K562 (cell line): ENCODE measurements around the gene NOP10. TPM values are rescaled to one million over a fixed set of nuclear protein-coding genes. Genes with fewer than 3 reads are reported as not detected.

Source experiments
- CBX1 ChIP-seq: sonication (generic); IDR thresholded peaks from 2 replicates; pipeline ENCODE4 v1.6.1; 2016; ENCODE audit warnings: antibody characterized with exemption, low read depth, mild to moderate bottlenecking
- CXXC5 ChIP-seq: fragments of 250-450 bp; sonication (Bioruptor Pico); IDR thresholded peaks from 2 replicates; pipeline ENCODE4 v1.8.0; 2022; ENCODE audit warnings: inconsistent platforms, mild to moderate bottlenecking, moderate library complexity
- ETV5 ChIP-seq: sonication (generic); formaldehyde crosslinking; IDR thresholded peaks from 2 replicates; pipeline ENCODE4 v1.4.0; 2020; ENCODE audit warnings: low read depth, mild to moderate bottlenecking, missing genetic modification reagents
- HSF4 ChIP-seq: fragments of 250-450 bp; sonication (Bioruptor Pico); IDR thresholded peaks from 2 replicates; pipeline ENCODE4 v2.1.2; 2022; ENCODE audit warnings: mild to moderate bottlenecking, moderate library complexity, borderline replicate concordance
- MLLT1 ChIP-seq, 2 experiments: fragments of 450-650 bp; IDR thresholded peaks; 2 replicates each; pipeline ENCODE4 v1.6.1; 2016
- NFIC ChIP-seq: fragments of 450-650 bp; IDR thresholded peaks from 2 replicates; pipeline ENCODE4 v1.6.1; 2017; ENCODE audit warnings: mild to moderate bottlenecking, inconsistent platforms
- PML ChIP-seq: IDR thresholded peaks from 2 replicates; pipeline ENCODE4 v1.6.1; 2012; ENCODE audit warnings: low read length, inconsistent platforms
- POLR3G ChIP-seq: IDR thresholded peaks from 2 replicates; pipeline ENCODE4 v1.6.1; 2011; ENCODE audit not compliant: insufficient read length, insufficient replicate concordance; ENCODE audit errors: extremely low read depth
- ZNF274 ChIP-seq: IDR thresholded peaks from 2 replicates; pipeline ENCODE4 v1.6.1; 2011; ENCODE audit warnings: low read depth, mild to moderate bottlenecking, low read length, moderate library complexity, borderline replicate concordance
- ZNF311 ChIP-seq: fragments of 250-450 bp; sonication (Bioruptor Pico); IDR thresholded peaks from 2 replicates; pipeline ENCODE4 v1.4.0; 2020; ENCODE audit warnings: mild to moderate bottlenecking, moderate library complexity
- ZNF316 ChIP-seq: fragments of 450-650 bp; IDR thresholded peaks from 2 replicates; pipeline ENCODE4 v1.6.1; 2016
- ZNF347 ChIP-seq: fragments of 450-650 bp; formaldehyde crosslinking; IDR thresholded peaks from 2 replicates; pipeline ENCODE4 v1.4.0; 2020; ENCODE audit warnings: low read depth, mild to moderate bottlenecking, moderate library complexity
- ZNF354B ChIP-seq: fragments of 250-450 bp; sonication (Bioruptor Pico); IDR thresholded peaks from 2 replicates; pipeline ENCODE4 v1.4.0; 2020
- ZNF41 ChIP-seq: fragments of 250-450 bp; sonication (Bioruptor Pico); conservative IDR thresholded peaks from 2 replicates; pipeline ENCODE4 v1.4.0; 2020; ENCODE audit warnings: mild to moderate bottlenecking
- ZNF436 ChIP-seq: fragments of 250-450, 450-650 bp; sonication (Bioruptor Pico); formaldehyde crosslinking; IDR thresholded peaks from 2 replicates; pipeline ENCODE4 v1.7.0; 2020; ENCODE audit warnings: mild to moderate bottlenecking
- ZNF561 ChIP-seq: fragments of 450-650 bp; formaldehyde crosslinking; conservative IDR thresholded peaks from 2 replicates; pipeline ENCODE4 v1.4.0; 2020; ENCODE audit warnings: mild to moderate bottlenecking, moderate library complexity
- ZNF75A ChIP-seq: fragments of 450-650 bp; formaldehyde crosslinking; IDR thresholded peaks from 2 replicates; pipeline ENCODE4 v1.4.0; 2020; ENCODE audit warnings: mild to moderate bottlenecking
- polyA plus RNA-seq, 8 experiments: library from polyadenylated mRNA; depleted of rRNA in 4 of 8; stranded (reverse) in 5 of 8; unstranded in 3 of 8; fragments of >200 nt; fragmentation: Nextera tagmentation in 2 of 8; fragmentation: Illumina TruSeq in 1 of 8; extraction: Ambion mirVana in 2 of 8; extraction: Trizol in 1 of 8; gene quantifications; 2 replicates each; pipeline versions ENCODE4 v1.2.1 to v1.2.3, GENCODE V29; 2011 to 2014; ENCODE audit warnings: inconsistent platforms in 1 of 8, missing spikeins in 1 of 8
- total RNA-seq, 7 experiments: library from RNA; depleted of rRNA in 6 of 7; stranded (reverse); fragments of >200 nt in 6 of 7; fragmentation: Illumina TruSeq in 2 of 7; extraction: Trizol in 2 of 7; gene quantifications; 2 replicates each; pipeline versions ENCODE4 v1.2.1 to v1.2.3, GENCODE V29; 2011 to 2021; ENCODE audit warnings: low replicate concordance in 1 of 7
- TF ChIP-seq, protein P1 (sequence below): fragments of 250-450 bp; sonication (Bioruptor Pico); IDR thresholded peaks from 2 replicates; pipeline ENCODE4 v1.5.0; 2021; ENCODE audit warnings: mild to moderate bottlenecking, moderate library complexity
- TF ChIP-seq, protein P2 (sequence below), 3 experiments: fragments of 200-800 bp in 1 of 3; fragments of 250-450 bp in 1 of 3; fragments of 450-650 bp in 1 of 3; sonication (Bioruptor Pico) in 1 of 3; sonication (Bioruptor generic) in 1 of 3; formaldehyde crosslinking in 1 of 3; IDR thresholded peaks; 2 replicates each; pipeline versions ENCODE4 v1.6.1 to v1.8.0; 2016 to 2022; ENCODE audit warnings: mild to moderate bottlenecking in 2 of 3, missing genetic modification characterization in 2 of 3, missing compliant biosample characterization in 1 of 3, moderate library complexity in 1 of 3

Gene NOP10
- total and polyA plus RNA-seq, 9 of the 15 experiments (the other 6 are each of a cell fraction or from before 2014, with no cell fraction given), result 250 to 1,663 (median 449) TPM

DNA sequence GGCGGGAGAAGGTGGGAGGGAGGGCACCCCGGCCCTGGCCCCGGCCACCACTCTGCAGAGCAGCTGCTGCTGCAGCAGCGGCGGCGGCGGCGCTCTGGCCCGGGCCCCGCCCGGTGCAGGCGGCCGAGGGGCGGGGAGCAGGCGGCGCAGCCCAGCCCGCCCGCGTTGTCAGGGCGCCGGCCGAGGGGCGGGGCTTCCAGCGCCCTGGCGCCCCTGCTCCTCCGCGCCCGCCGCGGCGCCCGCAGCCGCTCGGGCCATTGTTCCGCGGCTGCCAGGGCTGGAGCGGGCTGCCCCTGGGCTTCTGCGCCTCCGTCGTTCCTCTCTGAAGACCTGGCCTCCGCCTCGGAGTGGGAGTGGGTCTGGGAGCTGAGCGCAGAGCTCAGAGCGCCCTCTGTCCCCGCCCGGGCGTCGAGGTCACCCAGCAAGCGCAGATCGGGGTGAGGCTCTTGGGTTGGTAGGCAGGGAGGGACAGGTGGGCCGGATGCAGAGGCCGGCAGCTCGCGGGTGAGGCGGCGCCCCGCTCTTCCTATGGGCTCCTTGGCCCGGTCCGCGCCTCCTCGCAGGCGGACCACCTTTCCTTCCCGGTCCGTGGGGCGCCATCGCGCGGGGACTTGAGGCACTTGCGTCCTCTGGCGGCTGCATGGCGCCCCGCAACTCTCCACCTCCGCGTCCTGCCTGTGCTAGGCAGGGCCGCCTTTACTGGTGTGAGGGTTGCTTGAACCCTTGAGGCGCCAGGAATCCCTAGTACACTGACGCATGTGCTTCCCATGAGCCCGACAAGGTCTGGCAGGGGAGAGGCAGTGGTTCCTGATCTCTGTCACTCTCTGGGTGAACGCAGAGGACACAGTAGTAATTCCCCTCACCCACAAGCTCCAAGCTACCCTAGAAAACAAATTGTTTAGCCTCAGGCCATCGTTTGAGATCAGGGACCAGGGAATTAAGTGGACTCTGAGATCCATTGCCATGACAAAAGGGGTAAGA lies 24.5 kb upstream of the NOP10 start, which contains the start of gene LPCAT4 (continued):
- TF ChIP-seq, protein P1, sequence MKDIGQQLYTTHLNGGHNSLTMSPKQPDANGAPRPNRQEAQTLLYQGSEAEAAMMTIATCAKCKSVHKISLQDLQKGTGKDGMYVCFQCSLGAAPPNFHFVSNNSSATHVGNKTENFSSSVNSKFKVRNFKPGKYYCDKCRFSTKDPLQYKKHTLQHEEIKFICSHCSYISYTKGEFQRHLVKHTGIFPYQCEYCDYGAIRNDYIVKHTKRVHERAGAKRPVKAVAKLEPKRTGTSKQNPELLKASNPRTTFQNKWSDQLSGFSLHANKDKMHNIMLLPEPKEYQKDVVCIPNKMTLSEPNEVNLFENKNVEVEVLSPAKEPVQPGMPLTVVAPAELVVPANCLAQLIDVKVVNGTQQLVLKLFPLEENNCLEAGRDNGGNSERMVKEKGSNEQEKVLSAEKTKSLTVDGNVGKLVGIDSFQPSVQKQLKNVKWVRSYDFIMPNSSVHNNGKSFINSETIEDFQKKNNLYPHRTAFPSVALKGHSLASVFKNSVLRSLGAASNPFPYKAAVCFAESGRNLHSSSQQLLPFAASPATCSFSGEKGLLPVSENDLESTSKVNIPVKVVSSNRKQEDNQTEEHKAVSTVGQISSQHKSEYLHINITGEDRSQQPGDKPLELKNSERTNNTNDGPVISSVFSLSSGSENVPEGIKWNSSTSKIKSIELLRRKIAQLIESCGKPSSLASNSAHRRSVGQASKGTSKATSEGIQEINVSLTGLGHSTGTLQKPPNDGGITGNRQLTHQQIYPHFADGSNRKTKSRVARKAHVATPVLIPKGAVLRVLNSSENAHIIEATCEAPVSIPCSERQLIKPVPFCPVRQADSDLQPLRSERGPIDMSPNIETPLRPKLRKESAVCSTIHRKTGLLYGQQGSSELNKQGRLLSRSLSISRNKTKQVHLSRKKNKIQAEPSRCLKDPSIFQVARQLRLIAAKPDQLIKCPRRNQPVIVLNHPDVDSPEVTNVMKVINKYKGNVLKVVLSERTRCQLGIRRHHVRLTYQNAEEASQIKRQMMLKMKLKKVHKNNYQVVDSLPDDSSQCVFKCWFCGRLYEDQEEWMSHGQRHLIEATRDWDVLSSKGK (CRISPR knock-in tag), result no peak
- TF ChIP-seq ZNF561 (CRISPR knock-in tag) (no peak), ZNF436 (CRISPR knock-in tag) (no peak), ZNF347 (no peak), ZNF316 (no peak), ZNF274 (no peak), CXXC5 (CRISPR knock-in tag) (peak; percentile 75), HSF4 (CRISPR knock-in tag) (no peak), NFIC (peak; percentile 35), MLLT1 (IDR thresholded peaks at IDR 0.05) (0 out of 4 replicates have a peak, but pooled peaks of 1 of the 2 experiments have one; percentile 34), ZNF354B (CRISPR knock-in tag) (no peak), ETV5 (peak; percentile 66; the same call in 1 of the 2 replicates), PML (0 out of 2 replicates have a peak, but pooled peaks have one; percentile 43), ZNF75A (CRISPR knock-in tag) (no peak), CBX1 (peak; percentile 74), ZNF41 (no peak), POLR3G (no peak), ZNF311 (no peak)
- TF ChIP-seq, protein P2, sequence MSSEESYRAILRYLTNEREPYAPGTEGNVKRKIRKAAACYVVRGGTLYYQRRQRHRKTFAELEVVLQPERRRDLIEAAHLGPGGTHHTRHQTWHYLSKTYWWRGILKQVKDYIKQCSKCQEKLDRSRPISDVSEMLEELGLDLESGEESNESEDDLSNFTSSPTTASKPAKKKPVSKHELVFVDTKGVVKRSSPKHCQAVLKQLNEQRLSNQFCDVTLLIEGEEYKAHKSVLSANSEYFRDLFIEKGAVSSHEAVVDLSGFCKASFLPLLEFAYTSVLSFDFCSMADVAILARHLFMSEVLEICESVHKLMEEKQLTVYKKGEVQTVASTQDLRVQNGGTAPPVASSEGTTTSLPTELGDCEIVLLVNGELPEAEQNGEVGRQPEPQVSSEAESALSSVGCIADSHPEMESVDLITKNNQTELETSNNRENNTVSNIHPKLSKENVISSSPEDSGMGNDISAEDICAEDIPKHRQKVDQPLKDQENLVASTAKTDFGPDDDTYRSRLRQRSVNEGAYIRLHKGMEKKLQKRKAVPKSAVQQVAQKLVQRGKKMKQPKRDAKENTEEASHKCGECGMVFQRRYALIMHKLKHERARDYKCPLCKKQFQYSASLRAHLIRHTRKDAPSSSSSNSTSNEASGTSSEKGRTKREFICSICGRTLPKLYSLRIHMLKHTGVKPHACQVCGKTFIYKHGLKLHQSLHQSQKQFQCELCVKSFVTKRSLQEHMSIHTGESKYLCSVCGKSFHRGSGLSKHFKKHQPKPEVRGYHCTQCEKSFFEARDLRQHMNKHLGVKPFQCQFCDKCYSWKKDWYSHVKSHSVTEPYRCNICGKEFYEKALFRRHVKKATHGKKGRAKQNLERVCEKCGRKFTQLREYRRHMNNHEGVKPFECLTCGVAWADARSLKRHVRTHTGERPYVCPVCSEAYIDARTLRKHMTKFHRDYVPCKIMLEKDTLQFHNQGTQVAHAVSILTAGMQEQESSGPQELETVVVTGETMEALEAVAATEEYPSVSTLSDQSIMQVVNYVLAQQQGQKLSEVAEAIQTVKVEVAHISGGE (CRISPR knock-in tag; IDR thresholded peaks at IDR 0.05), result peak in 1 of 3 experiments; percentile 46; a peak in 1 of 6 replicates
